GM21619 (cell line): ENCODE results near the gene CDC26.
A peak's percentile ranks its signal among the peaks of the same experiment; 100 is the strongest.

ENCODE experiments used
- ATAC-seq: cut with Tn5 transposase; IDR thresholded peaks from one replicate; pipeline ENCODE4 v1.9.1; 2021; ENCODE audit not compliant: unreplicated experiment

Gene CDC26

DNA sequence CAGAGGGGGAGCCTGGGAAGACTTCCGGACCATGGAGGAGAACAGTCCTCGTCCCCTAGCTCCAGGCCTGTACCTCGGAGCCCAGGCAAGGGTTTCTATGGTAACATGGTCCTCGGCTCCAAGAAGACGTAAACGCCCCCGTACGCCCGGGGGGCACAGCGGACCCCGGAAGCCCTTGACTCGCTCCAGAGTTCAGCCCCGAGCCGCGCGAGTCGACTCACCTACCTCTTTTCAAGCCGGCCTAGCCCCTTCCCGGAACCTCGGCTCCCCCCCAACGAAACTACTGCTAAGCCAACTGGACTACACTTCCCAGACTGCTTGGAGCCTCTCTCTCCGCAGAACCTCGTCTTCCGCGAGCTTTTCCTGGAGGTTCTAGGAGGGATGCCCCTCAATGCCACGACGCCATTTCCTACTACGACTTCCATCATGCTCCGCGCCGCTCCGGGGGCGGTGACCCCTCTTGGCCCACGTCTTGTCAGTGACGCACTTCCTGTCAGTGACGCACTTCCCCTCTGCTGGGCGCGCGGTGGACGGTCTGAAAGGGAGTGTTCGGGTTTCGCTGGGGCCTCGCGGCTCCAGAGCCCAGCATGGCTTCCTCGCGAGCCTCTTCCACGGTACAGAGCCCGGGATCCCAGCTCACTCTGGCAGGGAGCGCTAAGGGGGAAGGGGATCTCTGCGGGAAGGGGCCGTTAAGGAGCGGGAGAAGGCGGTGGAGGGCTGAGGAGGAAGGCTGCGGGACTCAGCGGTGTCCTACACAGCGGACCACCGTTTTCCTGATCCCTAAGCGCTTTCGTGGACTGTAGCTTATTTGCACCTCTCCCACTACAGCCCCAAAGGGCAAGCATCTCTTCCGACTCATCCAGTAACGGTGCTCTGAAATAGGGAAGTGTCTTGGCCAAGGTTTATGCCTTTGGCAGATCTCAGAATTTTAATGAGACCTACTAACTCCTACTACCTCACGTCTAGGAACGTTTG lies at the start of gene CDC26, which contains the start of gene PRPF4:
TSS of gene CDC26 (minus strand) at position 416 of the 975 bp plus-strand sequence. CDS start 3,065 bp downstream, outside the sequence.
TSS of gene PRPF4 (plus strand) at position 502 of the 975 bp plus-strand sequence. CDS start at position 588, 86 bp downstream.
- ATAC-seq = peak; percentile 97

- ATAC-seq = no peak
Measured at GRCh38 chr9:113322671-113323070, 47.3 kb upstream of the CDC26 start.

DNA sequence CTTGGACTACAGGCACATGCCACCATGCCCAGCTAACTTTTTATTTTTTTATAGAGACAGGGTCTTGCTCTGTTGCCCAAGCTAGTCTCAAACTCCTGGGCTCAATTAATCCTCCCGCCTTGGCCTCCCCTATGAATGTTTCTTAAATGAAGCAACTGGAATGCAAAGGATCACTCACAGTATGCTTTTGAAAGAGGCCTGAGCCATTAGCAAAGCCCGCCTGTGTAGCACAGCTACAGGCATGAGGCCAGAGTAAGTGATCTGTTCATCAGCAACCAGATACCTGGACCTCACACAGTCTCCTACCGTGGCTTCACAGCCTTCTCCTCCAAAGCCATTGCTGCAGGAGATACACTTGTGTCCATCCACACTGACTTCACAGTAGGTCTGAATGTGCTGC lies 44.7 kb upstream of the CDC26 start:
- ATAC-seq = no peak

GRCh38 chr9:113319054-113319453 lies 43.7 kb upstream of the CDC26 start:
- no peak for ATAC-seq

DNA sequence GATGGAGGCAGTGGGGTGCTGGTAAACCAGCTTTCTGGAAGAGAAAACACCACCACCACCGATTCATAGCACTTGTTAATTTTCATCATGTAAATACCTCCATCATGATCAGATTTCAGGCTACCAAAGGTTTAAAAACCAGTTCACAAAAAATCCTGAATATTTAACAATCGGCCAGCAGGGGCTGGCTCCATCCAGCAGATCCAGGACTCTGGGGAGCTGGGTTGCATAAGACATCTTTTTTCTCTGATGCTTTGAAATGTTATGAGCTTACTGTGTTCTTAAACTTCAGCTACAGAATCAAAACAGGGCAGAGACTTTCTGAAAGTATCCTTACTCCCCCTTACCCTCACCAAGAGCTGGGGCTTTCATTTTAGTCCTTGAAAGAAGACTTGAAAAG lies 42.4 kb upstream of the CDC26 start:
- no peak for ATAC-seq

DNA sequence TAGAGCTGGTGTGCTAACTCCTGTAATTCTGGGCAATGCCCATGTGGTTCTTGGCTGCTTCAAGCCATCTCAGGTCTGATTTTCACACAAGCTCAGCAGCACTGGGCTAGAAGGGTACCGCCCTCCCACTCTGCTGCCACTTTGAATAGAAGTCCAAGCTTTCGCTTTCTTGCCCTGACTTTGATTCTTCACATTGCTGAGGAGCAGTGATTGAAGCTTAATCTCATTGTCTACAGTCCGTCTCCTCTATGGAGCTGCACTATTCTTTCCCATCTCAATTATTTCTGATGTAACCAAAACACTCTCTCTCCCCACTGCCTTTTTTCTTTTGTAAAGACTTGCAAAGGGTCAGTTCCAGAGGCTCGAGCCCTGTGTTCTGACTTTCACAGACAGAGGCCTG lies 40.7 kb upstream of the CDC26 start:
- ATAC-seq = no peak

DNA sequence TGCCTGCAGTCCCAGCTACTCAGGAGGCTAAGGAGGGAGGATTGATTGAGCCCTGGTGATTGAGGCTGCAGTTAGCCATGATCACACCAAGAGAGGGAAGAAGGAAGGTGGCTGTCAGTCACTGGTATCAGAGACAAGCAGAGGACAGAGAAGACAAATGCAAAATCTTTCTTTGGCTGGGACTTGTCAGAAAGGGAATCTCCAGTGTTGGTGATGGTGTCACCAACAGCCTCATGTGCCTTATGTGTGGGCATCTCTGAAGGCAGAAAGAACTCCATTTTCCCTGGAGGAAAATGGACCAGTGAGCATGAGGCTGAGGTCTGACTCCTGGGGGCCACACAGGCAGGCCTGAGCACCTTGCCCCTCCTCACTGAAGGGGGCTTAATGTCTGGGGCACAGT lies 39.9 kb upstream of the CDC26 start:
- ATAC-seq = no peak

DNA sequence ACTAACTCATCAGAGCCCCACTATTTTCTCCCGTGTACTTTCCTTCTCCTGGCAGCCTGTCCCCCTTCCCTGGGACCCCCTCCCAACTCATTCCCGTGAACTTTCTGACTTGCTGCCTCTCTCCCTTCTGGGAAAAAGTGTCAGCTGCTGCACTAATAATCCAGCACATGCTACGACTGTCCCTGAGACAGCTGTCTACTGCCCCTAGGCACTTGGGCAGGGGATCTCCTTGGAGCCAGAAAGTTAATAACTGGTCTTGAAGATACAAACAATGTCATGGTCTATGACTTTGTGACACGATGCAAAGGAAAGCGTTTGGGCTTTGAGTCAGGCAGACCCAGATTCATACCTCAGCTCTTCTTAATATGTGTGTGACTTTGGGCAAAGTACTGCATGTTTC lies 37.9 kb upstream of the CDC26 start:
- ATAC-seq = no peak

- no peak for ATAC-seq
Measured at GRCh38 chr9:113311961-113312360, 36.6 kb upstream of the CDC26 start.

GRCh38 chr9:113310538-113310937 lies 35.2 kb upstream of the CDC26 start:
- ATAC-seq = no peak

DNA sequence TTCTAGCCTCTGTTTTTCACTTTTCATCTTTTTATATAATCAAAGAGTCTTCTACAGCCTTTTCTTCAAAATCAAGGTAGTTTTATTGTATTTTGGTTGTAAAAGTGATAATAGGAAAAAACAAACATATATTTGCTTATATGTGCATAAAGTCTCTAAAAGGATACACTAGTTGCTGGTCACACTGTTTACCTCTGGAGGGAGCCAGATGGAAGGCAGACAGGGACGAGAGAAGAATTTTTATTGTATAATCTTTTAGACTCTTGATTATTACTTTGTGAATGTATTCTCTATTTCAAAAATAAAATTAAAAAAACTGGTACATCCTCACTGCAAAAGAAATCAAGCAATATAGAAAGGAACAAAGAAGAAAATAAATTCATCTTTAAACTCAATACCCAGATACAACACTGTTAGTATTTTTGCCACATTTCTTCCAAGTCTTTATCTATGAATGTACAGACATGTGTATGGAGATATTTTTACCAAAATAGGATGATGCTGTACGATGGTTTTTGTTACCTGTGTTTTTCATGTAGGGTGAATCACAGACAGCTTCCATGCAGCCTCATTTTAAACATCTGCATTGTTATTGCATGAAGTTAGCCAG lies 33.9 kb upstream of the CDC26 start:
- ATAC-seq = no peak

DNA sequence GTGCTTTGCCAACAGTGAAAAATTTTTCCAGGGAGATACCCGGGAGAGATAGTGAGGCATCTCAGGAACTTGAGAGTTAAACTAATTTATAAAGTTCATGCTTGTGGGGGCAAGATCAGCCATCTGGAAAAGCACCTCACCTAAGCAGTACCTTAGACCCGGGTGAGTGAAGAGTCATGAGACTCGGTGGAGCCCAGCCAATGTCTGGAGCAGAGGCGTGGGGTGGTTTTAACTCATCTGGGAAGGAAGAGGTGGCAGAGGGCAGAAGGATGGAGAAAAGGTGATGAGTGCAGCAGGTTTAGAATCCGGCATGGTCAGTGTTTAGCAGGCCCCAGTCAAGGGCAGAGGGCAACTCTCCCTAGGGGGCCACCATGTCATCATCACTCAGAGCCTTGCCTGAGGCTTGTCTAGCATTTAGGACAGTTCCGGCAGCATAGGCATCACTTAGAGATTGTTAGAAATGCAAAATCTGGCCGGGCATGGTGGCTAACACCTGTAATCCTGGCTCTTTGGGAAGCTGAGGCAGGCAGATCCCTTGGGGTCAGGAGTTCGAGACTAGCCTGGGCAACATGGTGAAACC lies 32.1 kb upstream of the CDC26 start:
- ATAC-seq = no peak

DNA sequence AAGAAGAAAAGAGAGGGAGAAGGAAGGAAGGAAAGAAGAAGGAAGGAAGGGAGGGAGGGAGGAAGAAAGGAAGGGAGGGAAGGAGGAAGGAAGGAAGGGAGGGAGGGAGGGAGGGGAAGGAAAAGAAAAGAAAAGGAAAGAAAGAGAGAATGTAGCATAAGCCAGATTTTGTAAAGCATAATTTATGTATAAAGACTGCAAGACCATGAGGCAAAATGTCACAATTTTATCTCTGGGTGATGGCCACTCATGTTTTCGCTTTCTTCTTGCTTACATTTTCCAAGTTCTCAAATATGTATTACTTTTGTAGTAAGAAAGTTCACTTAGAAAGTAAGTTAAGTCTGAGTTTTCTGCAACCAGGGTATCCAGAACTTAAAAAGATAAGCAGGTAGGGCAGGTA lies 31.2 kb upstream of the CDC26 start:
- no peak for ATAC-seq

- no peak for ATAC-seq
Measured at GRCh38 chr9:113302792-113303418, 27.5 kb upstream of the CDC26 start, which contains the start of gene RNF183. Gene RNF183, minus strand, starts transcription at chr9:113303376. Its CDS starts 5,192 bp downstream, at chr9:113298184.

GRCh38 chr9:113301548-113301947 lies 26.2 kb upstream of the CDC26 start:
- ATAC-seq = no peak

GRCh38 chr9:113299800-113300292 lies 24.5 kb upstream of the CDC26 start:
- ATAC-seq = no peak

DNA sequence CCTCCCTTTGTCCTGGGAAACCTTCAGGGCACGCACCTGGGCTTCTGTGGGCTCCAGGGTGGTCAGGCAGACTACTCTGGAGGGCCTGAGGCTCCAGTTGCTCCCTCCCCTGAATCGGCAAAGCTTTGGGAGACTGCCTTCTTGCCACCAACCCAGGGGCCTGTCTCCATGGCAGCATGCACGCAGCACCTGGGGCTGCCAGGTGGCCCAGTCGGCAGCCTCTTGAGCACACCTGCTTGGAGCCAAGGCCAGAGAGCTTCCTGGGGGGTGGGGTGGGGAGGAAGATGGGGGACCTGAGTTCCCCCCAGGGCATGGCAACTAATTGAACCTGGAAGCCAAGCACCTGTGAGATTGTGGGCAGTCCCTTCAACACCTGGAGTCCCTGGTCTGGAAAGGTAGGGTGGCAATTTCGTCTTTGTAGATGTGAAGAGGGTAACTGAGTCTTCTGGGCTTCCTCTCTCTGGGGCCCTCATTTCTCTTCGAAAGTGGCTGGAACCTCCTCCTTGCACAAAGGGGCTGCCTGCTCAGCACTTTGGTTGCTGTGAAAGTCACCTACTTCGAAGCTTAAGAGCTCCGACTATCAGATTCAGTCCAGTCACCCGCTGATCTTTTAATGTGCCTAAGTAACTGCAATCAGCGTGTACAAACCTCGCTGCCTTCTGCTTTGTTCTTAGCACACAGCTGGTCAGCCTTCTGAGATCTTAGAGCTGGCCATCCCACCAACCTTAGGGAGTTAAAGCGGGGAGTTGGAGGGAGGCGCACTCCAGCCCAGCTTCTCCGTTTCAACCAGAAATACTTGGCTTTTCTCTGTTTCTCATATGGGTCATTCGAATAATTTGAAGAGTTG lies 23.8 kb upstream of the CDC26 start:
- no peak for ATAC-seq

DNA sequence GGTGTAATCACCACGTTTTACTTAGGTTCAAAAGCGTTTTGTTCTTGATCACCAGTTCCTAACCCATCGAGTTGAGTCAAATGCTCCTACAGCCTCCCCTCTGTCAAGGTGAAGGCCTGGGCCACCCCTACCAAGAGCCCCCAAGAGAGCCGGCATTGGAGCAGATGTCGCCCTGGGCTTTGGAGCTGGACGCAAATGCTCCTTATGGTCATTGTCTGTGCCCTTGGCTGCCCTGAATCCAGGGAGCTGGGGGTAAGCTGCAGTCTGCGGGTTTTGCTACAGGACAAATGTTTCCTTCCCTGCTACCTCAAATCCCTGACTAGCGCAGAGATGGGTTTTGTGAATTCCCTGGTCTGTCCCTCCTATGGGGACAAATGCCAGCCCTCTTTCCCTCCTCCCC lies 22.9 kb upstream of the CDC26 start:
- ATAC-seq = no peak

- ATAC-seq = no peak
Measured at GRCh38 chr9:113296796-113297558, 21.6 kb upstream of the CDC26 start.
